ENCODE data around the gene PSEN1.

GRCh38 chr14:73168691-73169090 is 32.4 kb downstream of the PSEN1 start:
- TF ChIP-seq EZH2phosphoT487 (IDR thresholded peaks at IDR 0.05; ENCODE audit: insufficient read depth, low read depth) = no peak
- TF ChIP-seq EZH2 (IDR thresholded peaks at IDR 0.05; ENCODE audit: insufficient read depth, poor library complexity, severe bottlenecking) = no peak

Measured in GM23248 (cell line).